ENCODE measurements around the gene CTDSP2.

DNA sequence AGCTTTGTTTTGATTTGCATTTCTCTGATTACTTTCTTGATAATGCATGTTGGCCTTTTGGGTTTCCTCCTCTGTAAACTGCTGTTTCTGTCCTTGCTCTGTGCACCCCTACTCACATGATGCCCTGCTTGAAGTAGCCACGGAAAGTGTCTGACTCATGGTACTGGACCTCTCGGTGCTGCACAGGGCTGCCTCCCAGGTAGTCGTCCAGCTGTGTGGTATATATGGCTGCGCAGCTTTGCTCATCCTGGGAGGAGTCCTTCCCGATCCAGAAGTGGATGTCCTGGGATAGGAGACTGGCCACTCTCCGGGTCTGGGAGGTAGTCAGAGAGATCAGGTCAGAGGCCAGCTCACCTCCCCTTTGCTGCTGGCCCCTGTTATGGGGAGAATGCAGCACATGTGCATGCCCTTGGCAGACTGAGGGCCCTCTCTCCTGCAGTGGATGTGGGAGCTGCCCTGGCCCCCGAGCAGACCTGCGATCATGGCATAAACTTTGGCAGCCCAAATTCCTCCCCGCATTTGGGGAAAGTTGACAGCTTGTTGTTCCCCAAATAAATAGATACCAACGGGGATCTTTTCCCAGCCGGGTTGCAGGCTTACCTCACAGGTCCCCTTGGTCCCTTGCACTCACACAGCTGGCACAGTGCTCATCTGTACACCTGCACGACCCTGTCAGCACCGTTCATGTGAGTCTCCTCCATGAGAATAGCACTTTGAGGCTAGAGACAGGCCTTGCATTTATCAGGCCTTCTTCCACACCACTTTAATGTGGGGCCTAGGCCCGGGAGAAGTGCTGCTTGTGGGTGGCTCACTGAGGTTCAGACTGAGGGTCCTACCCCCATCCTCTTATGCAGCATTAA lies 33.2 kb downstream of the CTDSP2 start:
- TF ChIP-seq, protein P1, sequence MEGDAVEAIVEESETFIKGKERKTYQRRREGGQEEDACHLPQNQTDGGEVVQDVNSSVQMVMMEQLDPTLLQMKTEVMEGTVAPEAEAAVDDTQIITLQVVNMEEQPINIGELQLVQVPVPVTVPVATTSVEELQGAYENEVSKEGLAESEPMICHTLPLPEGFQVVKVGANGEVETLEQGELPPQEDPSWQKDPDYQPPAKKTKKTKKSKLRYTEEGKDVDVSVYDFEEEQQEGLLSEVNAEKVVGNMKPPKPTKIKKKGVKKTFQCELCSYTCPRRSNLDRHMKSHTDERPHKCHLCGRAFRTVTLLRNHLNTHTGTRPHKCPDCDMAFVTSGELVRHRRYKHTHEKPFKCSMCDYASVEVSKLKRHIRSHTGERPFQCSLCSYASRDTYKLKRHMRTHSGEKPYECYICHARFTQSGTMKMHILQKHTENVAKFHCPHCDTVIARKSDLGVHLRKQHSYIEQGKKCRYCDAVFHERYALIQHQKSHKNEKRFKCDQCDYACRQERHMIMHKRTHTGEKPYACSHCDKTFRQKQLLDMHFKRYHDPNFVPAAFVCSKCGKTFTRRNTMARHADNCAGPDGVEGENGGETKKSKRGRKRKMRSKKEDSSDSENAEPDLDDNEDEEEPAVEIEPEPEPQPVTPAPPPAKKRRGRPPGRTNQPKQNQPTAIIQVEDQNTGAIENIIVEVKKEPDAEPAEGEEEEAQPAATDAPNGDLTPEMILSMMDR (IDR thresholded peaks at IDR 0.05; ENCODE audit: low read depth, low read length): no peak
- TF ChIP-seq EZH2phosphoT487 (IDR thresholded peaks at IDR 0.05; ENCODE audit: low read depth): no peak
